Measurements from ENCODE around the gene PPP5C. TPM values are rescaled to one million over a fixed set of nuclear protein-coding genes. Genes with fewer than 3 reads are reported as not detected.

The PPP5C gene
- polyA plus RNA-seq, 3 donors, result 102 to 106 (median 104) TPM

Other genes with a start within 250 kb of the PPP5C start
- gene IGFL3, start 222.4 kb upstream of the PPP5C start, polyA plus RNA-seq (ENCODE audit: insufficient read length in 3 of 3), result not detected
- gene IGFL2, start 198.8 kb upstream of the PPP5C start, polyA plus RNA-seq (ENCODE audit: insufficient read length in 3 of 3), result under 1 TPM in 1 of 3 donors, not detected in 2; 0.09 TPM
- not detected for gene IGFL1, start 117.3 kb upstream of the PPP5C start, polyA plus RNA-seq (ENCODE audit: insufficient read length in 3 of 3)
- gene HIF3A, start 50.0 kb upstream of the PPP5C start, polyA plus RNA-seq (ENCODE audit: insufficient read length in 3 of 3), result 10 to 100 TPM; 38.7 to 67.3 (median 39.6) TPM
- 10 to 100 TPM; 45.3 to 71.4 (median 57.8) TPM for gene CCDC8, start 66.5 kb downstream of the PPP5C start, polyA plus RNA-seq (ENCODE audit: insufficient read length in 3 of 3)
- under 1 TPM; 0.62 to 0.88 (median 0.83) TPM for gene PNMA8C, start 81.8 kb downstream of the PPP5C start, polyA plus RNA-seq (ENCODE audit: insufficient read length in 3 of 3)
- gene PNMA8A, start 124.5 kb downstream of the PPP5C start, polyA plus RNA-seq (ENCODE audit: insufficient read length in 3 of 3), result 10 to 100 TPM; 43.5 to 71.1 (median 52.2) TPM
- gene PNMA8B, start 148.8 kb downstream of the PPP5C start, polyA plus RNA-seq (ENCODE audit: insufficient read length in 3 of 3), result 1 to 10 TPM; 3.2 to 5.5 (median 4.9) TPM

All from renal cortex interstitium (tissue), 3 donors.